Activated T-cell treated with anti-CD3 and anti-CD28 coated beads for 1 hour (primary cell): ENCODE data around the gene TLL2.

ENCODE experiments used
- DNase-seq: peaks from one replicate; pipeline ENCODE4 v3.0.0-alpha.2; 2020; ENCODE audit warnings: low read depth

The TLL2 gene

DNA sequence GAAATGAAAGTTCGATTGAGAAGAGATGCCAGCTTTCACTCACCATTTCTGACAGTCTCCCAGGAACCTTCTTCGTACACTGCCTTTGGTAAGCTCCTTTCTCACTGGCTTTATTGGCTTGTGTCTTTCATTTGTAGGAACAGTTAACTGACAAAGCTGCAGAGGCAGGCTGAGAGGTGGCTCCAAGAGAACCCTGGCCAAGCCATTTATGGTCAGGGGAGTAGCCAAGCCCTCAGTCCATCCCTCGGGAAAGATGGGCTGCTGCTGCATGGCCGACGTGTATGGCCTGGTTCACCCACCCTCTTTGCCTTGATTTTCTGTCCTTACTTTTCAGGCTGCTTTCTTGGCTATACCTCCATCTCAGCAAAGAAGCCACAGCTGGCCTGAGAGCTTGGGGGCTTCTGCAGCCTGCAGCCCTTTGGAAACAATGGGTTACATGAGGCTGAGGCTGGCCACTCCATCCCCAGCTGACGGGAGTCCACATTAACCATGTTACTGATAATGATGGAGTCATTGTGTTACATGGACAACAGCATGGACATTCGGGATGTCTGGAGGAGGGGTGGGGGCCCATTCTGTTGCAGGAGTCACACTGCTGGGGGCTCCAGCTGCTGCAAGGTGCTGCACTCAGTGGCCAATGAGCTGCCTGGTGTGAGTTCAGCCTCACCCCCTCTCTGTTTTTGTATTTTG, 154.7 kb downstream of the TLL2 start, which contains the start of gene OPALIN:
TSS of gene OPALIN (minus strand) at position 152 of the 690 bp plus-strand sequence. CDS start at position 46, 106 bp downstream.
- DNase-seq: no peak

DNA sequence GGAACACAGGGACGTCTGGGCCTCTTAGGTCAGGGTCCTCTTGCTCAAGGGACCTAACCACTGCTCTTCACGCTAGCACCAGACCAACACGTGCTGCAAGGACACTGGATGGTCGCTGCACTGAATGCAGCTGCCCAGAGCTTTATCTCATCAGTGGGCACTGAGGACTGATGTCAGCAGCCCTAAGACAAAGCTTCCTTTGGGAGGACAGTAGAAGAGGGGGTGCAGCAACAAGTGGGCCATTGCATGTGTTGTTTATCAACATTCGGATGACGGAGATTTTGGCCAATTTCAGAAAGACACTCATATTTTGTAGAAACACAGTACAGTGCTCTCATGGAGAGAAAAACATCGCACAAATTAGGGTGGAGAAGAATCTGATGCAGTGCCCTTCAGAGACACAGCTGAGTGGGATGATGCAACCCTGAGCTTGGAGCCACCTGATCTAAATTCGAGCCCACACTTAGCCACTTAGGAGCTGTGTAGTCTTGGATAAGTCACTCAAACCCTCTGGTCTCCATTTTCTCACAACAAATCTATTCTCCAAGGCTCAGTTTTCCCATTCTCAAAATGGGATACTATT, 156.6 kb downstream of the TLL2 start:
- no peak for DNase-seq

DNA sequence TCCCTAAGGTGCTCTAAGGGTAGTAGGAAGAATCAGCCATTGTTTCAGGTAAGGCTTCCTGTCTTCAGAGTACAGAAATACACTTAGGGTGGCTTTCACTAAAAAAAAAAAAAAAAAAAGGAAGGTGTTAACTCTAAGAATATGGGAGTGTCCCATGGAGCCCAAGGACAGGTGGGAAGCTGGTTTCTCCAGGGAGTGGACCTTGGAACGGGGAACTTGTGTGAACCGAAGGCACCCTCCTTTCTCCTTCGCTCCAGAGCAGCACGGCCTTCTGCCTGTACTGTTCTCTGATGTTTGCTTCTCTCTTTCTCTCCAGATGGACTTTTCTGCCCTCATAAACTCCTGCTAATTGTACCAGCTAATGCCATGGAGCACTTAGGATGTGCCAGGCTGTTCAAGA, 161.1 kb downstream of the TLL2 start:
- DNase-seq: no peak

DNA sequence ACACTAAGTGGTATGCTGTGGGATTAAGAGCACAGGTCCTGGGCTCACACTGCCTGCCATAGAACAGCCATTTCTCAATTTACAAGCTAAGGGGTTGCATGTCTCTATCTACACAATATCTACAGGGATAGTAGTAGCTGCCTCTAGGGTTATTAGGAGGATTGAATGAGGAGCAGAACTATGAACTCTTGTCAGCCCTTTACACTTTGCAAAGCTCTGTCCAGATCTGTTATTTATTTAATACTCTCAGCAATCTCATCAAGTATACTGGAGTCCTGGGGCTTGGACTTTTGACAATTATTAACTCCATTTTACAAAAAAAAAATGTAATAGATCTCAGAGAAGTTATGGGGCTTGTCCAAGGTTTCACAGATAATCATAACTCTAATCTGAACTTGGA, 161.7 kb downstream of the TLL2 start:
- DNase-seq: no peak

DNA sequence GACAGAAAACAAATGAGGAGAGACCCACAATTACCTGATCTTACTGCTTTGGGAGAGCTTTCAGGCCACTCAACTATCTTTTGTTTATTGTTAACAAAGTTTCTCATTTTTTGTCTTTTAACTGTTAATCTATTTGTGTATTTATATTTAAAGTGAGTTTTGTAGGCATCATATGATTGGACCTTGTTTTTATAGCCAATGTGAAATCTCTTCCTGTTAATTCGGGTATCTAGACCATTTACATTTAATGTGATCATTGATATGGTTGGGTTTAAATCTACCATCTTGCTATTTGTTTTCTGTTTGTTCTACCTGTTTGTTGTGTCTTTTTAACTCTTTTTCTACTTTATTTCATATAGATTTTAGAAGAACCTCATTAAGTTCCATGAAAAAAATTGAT, 167.4 kb downstream of the TLL2 start:
- DNase-seq: no peak

DNA sequence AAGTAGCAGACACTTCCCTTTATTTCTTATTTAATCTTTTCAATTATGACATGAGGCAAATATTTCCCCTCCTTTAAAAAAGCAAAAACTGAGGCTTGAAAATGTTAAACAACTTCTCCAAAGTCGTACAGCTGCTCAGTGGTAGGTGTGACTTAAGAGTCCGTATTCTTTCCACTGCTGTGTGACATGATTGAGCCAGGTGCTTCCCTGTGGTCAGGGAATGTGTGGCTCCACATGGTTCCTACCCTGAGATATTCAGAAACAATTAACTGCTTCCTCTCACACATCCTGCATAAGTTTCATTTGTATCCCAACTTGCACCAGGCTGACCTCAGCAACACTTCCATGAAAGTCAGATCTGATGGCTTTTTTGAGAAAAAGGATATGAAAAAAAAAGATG, 168.5 kb downstream of the TLL2 start:
- no peak for DNase-seq

DNA sequence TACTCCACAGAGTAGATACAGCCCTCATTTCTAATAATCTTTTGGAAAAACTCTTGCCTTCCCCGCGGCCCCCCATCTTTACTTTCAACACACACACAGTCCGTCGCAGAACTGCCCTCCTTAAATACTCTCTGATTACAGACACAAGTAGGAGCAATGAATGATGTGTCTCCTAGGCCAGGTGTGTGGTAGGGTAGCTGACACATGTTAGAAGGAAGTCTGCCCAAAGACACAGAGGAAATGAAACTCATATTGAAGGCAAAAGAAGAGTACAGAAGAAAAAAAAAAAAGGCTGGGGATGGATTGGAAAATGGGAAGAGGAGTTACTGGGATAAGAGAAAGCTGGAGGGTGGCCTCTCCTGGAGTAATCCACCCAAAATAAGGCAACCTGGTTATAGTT, 169.5 kb downstream of the TLL2 start:
- no peak for DNase-seq

DNA sequence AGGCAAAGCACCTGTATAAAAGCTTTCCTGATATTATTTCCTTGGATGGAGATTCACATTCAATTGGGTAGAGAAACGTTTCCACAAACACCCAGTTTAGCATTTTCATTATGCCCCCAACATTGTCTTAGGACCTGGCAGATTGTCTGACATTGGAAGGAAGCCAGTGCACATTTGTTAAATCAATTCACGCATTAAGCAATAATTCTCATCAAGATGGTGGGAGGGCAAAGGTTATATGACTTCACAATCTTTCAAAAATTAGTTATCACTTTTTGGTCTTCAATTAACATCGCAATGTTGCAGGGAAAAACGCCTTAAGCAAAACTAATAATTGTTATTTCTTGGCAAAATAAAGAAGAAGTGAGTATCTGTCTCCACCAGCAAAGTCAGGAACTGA, 171.3 kb downstream of the TLL2 start:
- DNase-seq: no peak

DNA sequence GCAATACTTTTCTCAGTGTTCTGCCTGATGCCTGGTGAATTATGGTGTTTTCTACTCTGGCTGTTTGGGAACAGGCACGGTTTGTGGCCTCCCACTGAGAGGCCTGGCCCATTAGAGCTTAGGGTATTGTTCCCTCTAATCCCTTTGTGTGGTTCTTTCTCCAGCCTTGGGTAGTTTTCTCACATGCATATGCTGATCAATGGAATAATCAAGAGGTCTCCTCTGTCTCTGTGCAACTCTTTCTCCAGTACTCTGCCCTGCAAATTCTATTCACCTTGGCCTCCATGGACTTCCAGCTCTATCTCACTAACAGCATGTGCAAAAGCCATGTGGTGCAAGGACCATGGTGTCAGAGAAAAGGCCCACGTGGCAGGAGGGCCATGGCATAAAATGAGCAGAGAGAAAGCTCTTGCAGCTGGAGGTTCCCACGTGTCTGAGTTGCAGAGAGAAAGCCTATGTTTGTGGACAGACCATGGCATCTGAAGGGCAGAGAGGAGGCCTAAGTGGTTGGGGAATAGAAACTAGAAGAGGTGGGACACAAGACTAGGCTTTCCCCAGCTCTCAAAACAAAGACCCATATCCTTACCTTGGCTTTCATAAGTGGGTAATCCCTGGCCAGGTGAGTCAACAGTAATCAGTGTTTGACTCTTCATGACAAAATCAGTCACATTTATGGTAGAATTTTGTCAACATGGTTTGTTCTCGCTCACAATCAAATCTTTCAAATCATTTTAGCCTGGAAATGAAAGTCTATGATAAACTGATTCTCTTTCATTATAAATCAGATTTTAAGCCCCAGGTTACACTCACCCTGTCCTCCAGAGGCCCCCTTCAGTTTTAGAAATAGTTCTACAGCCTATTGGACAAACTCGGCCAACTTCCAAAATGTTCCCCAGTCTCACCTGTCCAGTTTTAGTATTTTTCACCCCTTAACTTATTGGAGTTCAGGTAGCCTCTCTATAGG, 172.2 kb downstream of the TLL2 start:
- no peak for DNase-seq

DNA sequence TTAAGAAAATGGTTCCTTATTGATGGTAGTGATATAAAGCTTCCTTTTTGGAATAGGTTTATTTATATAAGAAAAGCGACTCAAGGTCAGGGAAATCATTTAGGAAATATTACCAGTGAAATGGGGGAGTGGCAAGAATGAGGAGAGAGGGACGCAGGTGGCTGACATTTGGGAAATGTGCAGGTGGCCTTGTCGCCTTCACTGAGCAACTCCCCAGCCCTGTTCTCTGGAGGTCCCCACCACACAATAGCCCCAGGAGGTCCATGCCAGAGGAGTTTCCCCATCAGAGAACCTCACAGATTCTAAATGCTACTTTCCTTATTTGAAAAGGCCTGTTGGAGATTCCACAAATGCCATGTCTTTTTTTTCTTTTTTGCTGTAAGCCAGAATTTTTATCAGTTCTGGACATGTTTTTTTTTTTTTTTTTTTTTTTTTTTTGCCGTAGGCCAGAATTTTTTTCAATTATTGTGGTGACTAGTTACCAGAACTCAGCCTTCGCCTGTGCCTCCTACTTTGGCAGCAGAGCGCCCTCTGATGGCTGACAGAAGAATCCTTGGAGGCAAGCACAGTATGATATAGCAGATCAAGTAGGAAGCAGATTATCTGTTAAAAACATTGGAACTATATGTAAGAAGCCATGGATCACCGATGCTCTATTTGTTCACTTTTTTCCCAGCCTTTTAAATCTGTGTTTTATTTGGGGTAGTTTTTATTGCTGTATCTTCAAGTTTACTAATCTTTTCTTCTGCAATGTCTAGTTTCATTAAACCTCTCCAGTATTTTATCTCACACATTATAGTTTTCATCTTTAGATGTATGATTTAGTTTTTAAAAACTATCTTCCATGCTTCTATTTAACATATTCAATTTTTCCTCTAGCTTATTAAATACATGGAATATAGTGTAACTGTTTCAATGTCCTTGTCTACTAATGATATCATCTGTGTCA, 173.5 kb downstream of the TLL2 start:
- DNase-seq: peak; percentile 35

DNA sequence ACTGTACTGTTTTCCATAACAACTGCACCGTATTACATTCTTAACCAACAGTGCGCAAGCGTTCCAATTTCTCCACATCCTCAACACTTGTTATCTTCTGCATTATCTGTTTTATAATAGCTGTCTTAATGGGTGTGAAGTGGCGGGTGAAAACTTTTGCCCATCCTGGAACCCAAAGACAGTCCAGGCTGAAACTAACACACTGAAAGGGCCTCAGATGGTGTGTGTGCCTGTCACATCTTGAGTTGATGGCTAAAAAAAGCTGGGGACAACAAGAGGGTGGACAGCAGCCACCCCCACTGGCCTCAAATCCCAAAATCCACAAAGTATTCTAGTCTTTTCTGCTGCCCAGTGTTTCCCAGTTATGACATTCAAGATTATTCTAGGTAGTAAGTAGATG, 174.3 kb downstream of the TLL2 start:
- DNase-seq: no peak

DNA sequence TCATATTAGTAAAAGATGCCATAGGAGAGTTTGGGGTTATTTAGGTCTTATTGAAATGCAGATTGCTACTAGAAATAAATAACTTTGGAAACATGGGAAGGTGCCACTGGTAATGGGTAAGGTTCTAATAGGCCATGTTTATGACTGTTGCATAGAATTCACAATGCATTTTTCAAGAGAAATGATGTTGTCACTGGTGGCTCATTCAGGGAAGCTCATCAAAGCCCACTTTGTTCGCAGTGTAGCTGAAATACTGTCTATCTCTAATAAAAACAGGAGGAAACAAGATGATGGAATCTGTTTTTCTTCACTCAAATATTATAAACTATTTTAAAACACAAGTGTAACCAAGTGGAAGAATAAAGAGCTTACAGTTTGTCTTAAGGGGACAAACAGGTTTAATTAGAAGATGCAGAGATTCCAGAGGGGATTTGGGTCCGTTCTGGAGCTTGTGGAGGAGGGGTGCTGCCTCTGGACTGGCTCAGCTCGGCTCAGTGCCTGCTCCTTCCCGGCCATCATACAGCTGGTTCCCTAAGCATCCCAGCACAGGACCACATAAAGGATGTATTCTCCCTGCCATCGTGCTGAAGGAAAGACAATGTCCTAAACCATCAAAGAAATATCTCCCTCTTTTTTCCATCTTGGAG, 175.3 kb downstream of the TLL2 start:
- no peak for DNase-seq

DNA sequence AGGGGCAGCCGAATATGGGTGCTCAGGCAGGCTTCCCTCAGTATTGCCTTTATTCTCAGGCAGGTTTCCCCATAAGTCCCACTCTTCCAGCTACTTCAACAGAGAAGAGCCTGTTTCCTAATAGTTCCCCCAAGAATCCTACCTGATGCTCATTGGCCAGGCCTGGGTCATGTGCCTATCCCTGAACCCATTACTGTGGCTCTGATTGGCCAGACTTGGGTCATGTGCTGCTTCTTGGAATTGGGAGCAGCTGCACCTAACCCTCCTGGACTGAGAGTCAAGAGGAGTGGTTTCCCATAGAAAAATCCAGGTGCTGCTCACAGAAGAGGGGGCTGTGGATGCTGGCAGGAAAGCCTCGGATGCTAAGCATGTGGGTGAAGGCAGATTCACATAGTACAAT, 176.6 kb downstream of the TLL2 start:
- no peak for DNase-seq

DNA sequence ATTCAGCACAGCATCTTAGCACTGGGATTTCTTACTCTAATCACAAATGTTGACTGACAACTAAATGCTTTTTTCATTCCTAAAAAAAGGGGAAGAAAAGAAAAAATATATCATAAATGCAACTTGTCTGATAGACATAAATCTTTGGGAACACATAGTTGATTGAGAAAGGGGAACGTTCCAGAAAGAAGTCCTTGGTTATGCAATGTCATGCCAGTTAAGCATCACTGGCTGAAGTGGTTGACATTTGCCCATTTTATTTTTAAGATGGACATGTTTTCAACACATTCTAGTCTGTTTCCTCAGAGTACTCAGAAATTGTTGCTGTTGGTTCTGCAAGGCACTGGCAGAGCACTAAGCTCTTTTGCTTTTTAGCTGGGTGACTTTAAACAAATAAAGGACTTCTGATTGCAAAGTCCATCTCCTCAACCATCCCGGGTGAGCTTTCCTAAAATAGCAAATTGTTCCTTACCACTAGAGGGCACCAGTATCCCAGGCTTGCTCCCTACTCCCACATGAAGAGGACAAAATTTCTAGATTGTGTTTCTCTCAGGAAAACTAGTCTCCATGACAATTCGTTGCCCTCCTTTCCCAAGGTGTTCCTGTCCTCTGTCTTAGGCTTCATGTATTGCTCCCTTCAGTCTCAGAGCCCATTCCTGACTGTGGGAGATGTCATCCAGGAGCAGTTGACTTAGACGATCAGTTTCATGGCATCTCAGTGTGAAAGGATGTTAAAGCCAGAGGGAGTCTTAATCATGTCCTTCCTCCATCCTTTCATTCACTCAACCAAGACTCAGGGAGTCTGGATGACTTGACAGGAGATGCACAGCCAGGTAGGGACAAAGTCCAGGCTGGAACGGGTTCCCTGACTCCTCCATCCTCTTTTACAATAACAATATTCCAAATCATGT, 178.9 kb downstream of the TLL2 start:
- DNase-seq: no peak

DNA sequence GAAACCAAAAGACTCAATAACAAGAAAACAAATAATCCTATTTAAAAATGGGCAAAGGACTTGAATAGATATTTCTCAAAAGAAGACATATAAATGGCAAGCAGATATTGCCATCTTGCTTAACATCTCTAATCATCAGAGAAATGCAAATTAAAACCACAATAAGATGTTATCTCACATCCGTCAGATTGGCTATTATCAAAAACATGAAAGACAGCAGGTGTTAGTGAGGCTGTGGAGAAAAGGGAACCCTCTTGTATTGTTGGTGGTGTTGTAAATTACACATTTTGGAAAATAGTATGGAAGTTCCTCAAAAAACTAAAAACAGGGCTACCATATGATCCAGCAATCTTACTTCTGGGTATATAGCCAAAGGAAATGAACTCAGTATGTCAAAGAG, 180.6 kb downstream of the TLL2 start:
- DNase-seq: no peak

DNA sequence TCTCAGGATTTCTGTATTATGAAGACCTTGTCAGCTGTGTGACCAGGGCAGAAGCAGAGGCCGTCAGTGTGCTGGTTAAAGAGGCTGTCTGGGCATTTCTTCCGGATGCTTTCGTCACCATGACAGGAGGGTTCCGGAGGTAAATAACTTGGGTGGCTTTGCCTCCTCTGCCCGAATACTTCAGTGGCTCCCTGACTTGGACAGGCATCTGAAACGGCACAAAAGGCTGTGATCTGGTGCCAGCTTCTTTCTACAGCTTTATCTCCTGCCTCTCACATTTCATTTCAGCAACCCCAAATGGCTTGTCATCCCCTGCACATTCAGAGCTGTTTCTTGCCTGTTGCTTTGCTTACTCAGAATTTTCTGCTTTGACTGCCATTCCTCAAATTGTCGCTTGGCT, 186.3 kb downstream of the TLL2 start:
- DNase-seq: no peak

DNA sequence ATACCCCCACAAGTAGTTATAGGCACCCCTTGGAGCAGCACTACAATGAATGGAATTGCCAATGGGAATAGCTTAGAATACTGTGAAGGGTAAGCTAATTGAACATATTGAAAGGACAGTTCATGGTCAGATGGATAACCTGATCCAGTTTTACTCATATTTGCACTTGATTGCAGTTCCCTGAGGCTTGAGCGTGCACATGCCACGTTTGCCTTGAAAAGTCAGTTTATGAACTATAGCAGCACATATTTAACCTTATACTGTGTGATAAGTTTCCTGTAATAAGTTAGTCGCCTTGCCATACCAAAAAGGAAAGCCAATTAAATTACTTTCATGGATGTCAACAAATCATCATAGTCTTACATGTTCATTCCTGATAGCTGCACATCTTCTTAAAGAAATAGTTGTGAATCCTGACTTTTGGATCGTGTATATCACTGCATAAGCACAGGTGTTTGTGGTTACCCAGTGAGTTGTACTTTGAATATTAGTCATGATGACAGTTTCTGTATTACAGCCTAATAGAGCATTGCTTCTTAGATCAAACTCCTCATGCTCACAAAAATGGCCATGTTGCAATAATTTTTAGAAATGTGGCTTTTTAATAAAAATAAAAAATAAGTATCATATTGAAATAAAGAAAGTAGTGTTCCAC, 187.9 kb downstream of the TLL2 start:
- no peak for DNase-seq

DNA sequence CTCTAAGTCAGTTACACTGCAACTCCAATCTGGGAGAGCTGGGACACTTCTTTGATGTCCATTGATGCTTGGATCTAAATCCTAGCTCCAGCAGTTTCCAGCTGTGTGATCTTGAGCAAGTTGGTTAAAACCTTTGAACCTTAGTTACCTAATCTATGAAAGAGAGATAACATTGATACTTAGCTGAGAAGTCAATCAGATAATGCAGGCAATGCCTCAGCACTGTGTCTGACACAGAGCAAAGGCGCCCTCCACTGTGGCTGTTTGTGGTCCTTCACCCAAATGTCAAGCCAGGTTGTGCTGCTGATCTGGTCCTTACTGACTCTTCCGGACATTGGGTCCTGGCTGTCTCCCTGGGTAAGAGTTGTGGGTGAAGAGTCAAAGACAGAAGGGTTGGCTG, 189.3 kb downstream of the TLL2 start:
- no peak for DNase-seq

DNA sequence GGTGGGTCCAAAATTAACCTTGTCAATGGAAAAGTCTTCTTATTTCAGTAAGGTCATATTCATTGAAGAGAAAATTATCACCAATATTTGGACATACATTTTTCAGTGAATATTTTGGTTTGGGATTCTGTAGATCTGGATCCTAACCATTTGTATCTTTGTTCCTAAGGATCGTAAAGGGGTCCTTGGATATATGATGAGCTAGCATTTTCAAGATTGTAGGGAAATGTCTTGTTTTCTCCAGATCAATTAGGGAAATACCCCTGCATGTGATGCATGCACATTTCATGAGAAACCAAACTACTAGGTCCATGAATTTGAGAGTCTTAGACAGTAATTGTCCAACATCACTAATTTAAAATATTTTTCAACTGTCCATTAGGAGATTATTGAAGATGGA, 191.5 kb downstream of the TLL2 start:
- no peak for DNase-seq

DNA sequence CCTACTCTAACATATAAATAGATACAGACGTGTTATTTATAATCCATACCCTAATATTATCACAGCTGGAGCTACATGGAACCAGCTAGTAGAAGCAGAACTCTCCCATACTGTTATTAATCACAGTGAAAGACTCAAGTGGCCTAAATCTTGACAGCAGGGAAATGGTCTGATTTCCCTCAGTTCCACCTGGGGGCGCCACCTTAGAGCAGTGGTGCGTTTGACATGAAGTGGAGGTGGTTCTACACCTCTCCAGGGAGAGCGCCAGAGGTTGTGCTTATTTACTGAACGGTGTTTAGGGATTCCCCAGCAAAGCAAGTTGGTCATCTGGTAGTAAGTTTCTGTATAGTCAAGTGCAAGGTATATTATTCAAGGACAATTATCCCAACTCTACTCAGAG, 191.9 kb downstream of the TLL2 start:
- DNase-seq: no peak
